ENCODE measurements around the gene FSTL3. TPM values are rescaled to one million over a fixed set of nuclear protein-coding genes. Genes with fewer than 3 reads are reported as not detected.

Gene FSTL3
- total RNA-seq, 1 donor from 2014 or later: 2.4 TPM

DNA sequence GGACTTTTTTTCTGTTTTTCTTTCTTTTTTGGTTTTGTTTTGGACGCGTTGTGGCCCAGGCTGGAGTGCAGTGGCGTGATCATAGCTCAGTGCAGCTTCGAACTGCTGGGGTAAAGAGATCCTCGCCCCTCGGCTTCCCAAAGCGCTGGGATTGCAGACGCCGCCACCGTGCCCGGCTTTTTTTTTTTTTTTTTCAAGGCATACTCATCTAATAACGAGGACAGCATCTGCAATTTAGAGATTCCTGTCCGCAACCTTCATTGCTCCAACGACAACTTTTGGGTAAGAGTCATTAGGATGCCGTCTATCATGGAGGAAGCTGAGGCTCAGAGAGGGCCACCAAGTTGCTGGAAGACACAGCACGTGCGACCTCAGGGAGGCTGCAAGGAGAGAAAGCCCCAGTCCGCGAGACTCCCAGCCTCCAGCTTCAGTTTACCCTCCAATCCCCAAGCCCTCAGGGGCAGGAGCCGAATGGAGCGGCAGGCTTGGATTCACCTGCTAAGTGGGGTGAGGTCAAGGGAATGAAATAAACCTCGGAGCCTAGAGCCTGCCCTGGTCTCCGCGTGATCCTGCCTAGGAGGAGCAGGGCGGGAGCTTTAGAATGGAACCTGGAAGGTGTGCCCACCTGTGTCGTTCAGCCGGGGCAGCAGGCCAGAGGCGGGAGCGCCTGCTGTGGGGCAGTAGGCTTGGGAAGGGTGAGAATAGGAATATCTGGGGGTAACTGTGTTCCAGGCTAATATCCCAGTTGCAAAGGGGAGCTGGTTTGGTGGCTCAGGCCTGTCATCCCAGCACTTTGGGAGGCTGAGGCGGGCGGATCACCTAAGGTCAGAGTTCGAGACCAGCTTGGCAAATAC lies 42.2 kb upstream of the FSTL3 start:
- H3F3A ChIP-seq (ENCODE audit: low read depth): peaks cover 15% of the 10 kb centered on the region
- Mint-ChIP-seq H3K36me3 (peaks cover 3% of the 10 kb centered on the region), H3K27ac (peak overlapping the region; percentile 96), H3K4me3 (peak overlapping the region; percentile 97), H3K9me3 (no peaks in the 10 kb centered on the region), H3K4me1 (peaks cover 15% of the 10 kb centered on the region), H3K27me3 (ENCODE audit: insufficient read depth, low read depth) (peaks cover 6% of the 10 kb centered on the region)
- peaks cover 28% of the 10 kb centered on the region for H3K79me2 ChIP-seq (ENCODE audit: low read depth)
- H3K4me2 ChIP-seq: peak overlapping the region; percentile 94
- H2AFZ ChIP-seq (replicated peaks): peak overlapping the region; percentile 87
- H3K9ac ChIP-seq: peak overlapping the region; percentile 61
- H3K4me1 ChIP-seq: peaks cover 5% of the 10 kb centered on the region
- no peaks in the 10 kb centered on the region for H3K36me3 ChIP-seq
- peaks cover 26% of the 10 kb centered on the region for H3K27me3 ChIP-seq
- H4K20me1 ChIP-seq (ENCODE audit: low read depth): peaks cover 40% of the 10 kb centered on the region
- TF ChIP-seq EZH2 (IDR thresholded peaks at IDR 0.05): no peak
- TF ChIP-seq, protein P1, sequence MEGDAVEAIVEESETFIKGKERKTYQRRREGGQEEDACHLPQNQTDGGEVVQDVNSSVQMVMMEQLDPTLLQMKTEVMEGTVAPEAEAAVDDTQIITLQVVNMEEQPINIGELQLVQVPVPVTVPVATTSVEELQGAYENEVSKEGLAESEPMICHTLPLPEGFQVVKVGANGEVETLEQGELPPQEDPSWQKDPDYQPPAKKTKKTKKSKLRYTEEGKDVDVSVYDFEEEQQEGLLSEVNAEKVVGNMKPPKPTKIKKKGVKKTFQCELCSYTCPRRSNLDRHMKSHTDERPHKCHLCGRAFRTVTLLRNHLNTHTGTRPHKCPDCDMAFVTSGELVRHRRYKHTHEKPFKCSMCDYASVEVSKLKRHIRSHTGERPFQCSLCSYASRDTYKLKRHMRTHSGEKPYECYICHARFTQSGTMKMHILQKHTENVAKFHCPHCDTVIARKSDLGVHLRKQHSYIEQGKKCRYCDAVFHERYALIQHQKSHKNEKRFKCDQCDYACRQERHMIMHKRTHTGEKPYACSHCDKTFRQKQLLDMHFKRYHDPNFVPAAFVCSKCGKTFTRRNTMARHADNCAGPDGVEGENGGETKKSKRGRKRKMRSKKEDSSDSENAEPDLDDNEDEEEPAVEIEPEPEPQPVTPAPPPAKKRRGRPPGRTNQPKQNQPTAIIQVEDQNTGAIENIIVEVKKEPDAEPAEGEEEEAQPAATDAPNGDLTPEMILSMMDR (IDR thresholded peaks at IDR 0.05): no peak
- H3K4me3 ChIP-seq: peak overlapping the region; percentile 92
- peak; percentile 26 for DNase-seq (ENCODE audit: low spot score)
- H3K9me3 ChIP-seq (ENCODE audit: low read depth): no peaks in the 10 kb centered on the region
- no peak overlapping the region for H3K27ac ChIP-seq

DNA sequence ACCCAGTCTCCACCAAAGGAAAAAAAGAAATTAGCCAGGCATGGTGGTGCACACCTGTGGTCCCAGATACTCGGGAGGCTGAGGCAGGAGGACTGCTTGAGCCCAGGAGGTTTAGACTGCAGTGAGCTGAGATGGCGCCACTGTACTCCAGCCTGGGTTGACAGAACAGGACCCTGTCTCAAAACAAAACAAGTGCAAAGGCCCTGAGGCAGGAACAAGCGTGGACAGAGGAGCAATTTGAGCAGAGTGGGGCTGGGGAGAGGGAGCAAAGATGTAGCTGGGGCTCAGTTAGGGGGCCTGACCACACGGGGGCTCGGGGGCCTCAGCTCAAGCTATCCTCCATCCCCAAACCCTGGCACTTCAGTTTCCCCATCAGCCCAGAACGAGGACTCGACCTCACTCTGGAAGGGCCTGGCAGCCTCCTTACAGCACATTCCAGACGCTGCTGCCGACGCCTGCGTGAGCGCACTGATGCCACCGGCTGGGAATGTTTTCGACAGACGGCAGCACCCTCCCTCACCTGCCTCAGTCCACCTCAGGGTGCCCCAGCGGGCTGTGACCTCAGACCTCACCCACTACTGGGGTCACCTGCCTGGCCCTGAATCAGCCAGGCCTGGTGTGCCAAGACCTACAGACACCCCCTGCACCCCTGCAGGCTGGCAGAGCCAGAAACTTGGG lies 41.1 kb upstream of the FSTL3 start:
- H3K9ac ChIP-seq: no peak overlapping the region
- H3K27ac Mint-ChIP-seq: no peak overlapping the region
- H3K9me3 Mint-ChIP-seq: no peaks in the 10 kb centered on the region
- H3K4me2 ChIP-seq: no peak overlapping the region
- peaks cover 35% of the 10 kb centered on the region for H3K27me3 ChIP-seq
- H3K9me3 ChIP-seq (ENCODE audit: low read depth): no peaks in the 10 kb centered on the region
- TF ChIP-seq EZH2phosphoT487 (IDR thresholded peaks at IDR 0.05) (no peak), EZH2 (IDR thresholded peaks at IDR 0.05) (no peak)
- TF ChIP-seq, protein P1 (IDR thresholded peaks at IDR 0.05): no peak
- H3K4me3 ChIP-seq: no peak overlapping the region
- no peaks in the 10 kb centered on the region for H3K36me3 Mint-ChIP-seq
- H3F3A ChIP-seq (ENCODE audit: low read depth): peaks cover 18% of the 10 kb centered on the region
- H3K4me3 Mint-ChIP-seq: peak overlapping the region; percentile 33
- no peaks in the 10 kb centered on the region for H3K36me3 ChIP-seq
- H4K20me1 ChIP-seq (ENCODE audit: low read depth): peaks cover 40% of the 10 kb centered on the region
- DNase-seq (ENCODE audit: low spot score): no peak
- H3K4me1 ChIP-seq: peaks cover 5% of the 10 kb centered on the region
- H2AFZ ChIP-seq (replicated peaks): no peak overlapping the region
- no peak overlapping the region for H3K27ac ChIP-seq
- peaks cover 18% of the 10 kb centered on the region for H3K4me1 Mint-ChIP-seq
- H3K27me3 Mint-ChIP-seq (ENCODE audit: insufficient read depth, low read depth): peaks cover 10% of the 10 kb centered on the region
- H3K79me2 ChIP-seq (ENCODE audit: low read depth): peaks cover 28% of the 10 kb centered on the region

DNA sequence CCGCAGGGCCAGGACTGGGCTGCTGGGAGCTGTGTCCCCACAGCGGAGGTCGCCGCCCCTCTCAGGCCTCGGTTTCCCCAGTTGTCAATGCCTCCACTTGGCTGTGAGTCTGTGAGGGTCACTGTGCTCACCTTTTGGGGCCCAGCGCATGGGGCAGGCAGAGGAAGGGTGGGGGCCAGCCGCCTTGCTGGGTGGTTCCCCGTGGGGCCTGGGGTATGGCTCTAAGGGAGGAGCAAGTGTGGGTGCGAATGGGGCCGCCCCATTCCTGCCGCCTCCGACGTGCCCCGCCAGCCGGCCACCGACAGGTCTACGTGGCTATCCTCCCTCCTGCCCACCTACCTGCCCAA lies 37.3 kb upstream of the FSTL3 start:
- peaks cover 9% of the 10 kb centered on the region for H3K27me3 Mint-ChIP-seq (ENCODE audit: insufficient read depth, low read depth)
- no peaks in the 10 kb centered on the region for H3K36me3 Mint-ChIP-seq

More for the DNA sequence above, 37.3 kb upstream of the FSTL3 start:
- peak overlapping the region; percentile 47 for H3K4me3 ChIP-seq
- no peaks in the 10 kb centered on the region for H3K9me3 ChIP-seq (ENCODE audit: low read depth)
- H3K27me3 ChIP-seq: peaks cover 39% of the 10 kb centered on the region
- peak overlapping the region; percentile 77 for H3K4me3 Mint-ChIP-seq
- no peak for DNase-seq (ENCODE audit: low spot score)
- H3K9me3 Mint-ChIP-seq: no peaks in the 10 kb centered on the region
- peak overlapping the region; percentile 11 for H2AFZ ChIP-seq (replicated peaks)
- no peak overlapping the region for H3K9ac ChIP-seq
- TF ChIP-seq EZH2phosphoT487 (IDR thresholded peaks at IDR 0.05) (no peak), EZH2 (IDR thresholded peaks at IDR 0.05) (no peak)
- TF ChIP-seq, protein P1 (IDR thresholded peaks at IDR 0.05): no peak
- peak overlapping the region; percentile 67 for H3K4me2 ChIP-seq
- H3K27ac Mint-ChIP-seq: no peak overlapping the region
- H3K27ac ChIP-seq: no peak overlapping the region
- no peaks in the 10 kb centered on the region for H3K36me3 ChIP-seq
- peaks cover 9% of the 10 kb centered on the region for H3K4me1 Mint-ChIP-seq
- peaks cover 5% of the 10 kb centered on the region for H3K79me2 ChIP-seq (ENCODE audit: low read depth)
- peaks cover 18% of the 10 kb centered on the region for H3F3A ChIP-seq (ENCODE audit: low read depth)
- H4K20me1 ChIP-seq (ENCODE audit: low read depth): peaks cover 26% of the 10 kb centered on the region
- H3K4me1 ChIP-seq: peaks cover 5% of the 10 kb centered on the region
